ENCODE results near the gene EPG5.
"Not testable (repeated sequence)": the region's sequence is repeated elsewhere in the genome, so short reads cannot be mapped to it uniquely, and the experiment has no call there.

Gene EPG5

GRCh38 chr18:45967007-45967706, at the start of gene EPG5:
TSS of gene EPG5 (minus strand) at chr18:45967329. CDS start at chr18:45967239, 90 bp downstream.
- peak; percentile 98 for DNase-seq

DNA sequence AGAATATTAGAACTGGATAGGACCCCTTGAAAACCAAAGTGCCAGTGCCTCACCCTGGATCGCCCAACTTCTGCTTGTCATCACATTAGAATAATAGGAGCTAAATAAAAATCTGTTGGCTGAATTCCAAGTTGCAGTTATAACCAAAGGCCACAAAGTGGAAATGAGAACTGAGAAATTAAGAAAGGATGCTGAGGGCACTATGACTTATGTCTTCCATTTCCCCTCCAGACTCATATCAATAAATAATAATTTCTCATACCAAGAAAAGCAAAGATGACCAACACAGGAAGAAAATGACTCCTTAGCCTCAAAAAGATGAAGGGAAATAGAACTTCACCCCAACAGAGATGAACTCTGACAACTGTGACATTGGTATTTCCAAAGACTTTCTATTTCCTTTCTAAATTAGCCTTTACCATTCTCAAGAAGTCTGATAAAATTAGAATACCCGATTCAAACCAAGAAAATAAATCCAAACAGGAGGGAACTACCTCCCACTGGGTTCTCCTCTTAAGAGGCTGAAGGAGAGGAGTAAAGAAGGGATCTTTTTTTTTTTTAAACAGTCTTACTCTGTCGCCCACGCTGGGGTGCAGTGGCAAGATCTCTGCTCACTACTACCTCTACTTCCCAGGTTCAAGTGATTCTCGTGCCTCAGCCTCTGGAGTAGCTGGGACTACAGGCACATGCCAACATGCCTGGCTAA, 46.5 kb upstream of the EPG5 start:
- DNase-seq = no peak

GRCh38 chr18:46010676-46011075, 43.5 kb upstream of the EPG5 start:
- no peak for DNase-seq

- no peak for DNase-seq
These were observed 42.9 kb upstream of the EPG5 start for GRCh38 chr18:46010050-46010449.

GRCh38 chr18:46009125-46009840, 42.2 kb upstream of the EPG5 start:
- no peak for DNase-seq

DNA sequence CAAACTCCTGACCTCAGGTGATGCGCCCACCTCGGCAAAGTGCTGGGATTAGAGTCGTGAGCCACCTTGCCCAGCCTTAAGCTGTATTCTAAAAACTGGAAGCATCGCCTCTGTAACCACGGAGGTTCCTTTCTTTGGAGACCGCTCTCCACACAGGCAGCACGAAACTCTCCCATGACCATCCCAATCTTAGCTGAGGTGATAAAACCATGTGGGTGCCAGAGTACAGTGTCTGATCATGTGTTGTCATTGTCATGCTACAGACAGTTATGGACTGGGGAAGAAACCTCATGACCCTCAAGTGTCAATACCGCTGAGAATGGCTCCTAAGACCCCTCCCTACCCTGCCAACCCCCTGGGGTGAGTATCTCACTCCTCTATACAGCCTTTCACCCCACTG, 41.4 kb upstream of the EPG5 start:
- DNase-seq = no peak

DNA sequence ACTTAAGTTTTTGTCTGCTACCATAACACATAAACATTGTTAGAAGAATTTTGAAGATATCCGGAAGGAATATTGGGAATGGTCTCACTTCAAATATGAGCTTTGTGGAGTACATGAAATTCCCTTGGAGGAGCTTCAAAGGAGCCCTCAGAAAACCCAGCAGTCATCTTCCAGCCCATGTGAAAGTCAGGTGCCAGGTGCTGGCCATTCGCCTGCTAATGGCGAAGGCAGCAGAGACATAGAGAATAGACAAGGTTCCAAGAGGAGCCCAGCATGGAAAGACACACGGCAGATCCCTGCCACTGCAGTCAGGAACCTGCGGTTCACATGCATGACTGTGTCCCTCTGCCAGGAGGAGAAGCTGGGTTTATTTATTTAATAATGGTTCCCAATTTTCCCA, 40.0 kb upstream of the EPG5 start:
- DNase-seq = no peak

GRCh38 chr18:46002934-46003333, 35.8 kb upstream of the EPG5 start:
- DNase-seq = no peak

DNA sequence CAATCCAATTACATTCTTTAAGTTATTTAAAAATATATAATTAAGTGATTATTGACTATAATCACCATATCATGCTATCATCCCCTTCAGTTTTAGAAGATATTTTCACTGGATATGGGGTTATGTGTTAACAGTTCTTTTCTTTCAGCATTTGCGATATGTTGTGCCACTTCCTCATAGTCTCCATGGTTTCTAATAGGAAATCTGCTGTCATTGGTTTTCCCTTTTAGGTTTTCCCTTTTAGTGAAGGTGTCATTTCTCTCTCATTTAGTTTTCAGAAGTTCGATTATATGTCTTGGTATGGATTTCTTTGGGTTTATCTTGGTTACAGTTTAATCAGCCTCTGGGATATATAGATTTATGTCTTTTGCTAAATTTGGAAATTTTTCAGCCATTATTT, 34.8 kb upstream of the EPG5 start:
- DNase-seq = no peak

DNA sequence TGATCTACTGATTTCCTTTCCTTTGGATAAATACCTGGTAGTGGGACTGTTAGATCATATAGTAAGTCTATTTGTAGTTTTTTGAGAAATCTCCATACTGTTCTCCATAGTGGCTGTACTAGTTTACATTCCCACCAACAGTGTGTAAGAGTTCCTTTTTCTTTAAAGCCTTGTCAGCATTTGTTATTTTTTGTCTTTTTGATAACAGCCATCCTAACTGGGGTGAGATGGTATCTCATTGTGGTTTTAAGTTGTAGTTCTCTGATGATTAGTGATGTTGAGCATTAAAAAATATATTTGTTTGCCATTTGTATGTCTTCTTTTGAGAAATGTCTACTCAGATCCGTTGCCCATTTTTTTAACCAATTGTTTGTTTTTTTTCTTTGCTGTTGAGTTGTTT, 33.9 kb upstream of the EPG5 start:
- DNase-seq = no peak

DNA sequence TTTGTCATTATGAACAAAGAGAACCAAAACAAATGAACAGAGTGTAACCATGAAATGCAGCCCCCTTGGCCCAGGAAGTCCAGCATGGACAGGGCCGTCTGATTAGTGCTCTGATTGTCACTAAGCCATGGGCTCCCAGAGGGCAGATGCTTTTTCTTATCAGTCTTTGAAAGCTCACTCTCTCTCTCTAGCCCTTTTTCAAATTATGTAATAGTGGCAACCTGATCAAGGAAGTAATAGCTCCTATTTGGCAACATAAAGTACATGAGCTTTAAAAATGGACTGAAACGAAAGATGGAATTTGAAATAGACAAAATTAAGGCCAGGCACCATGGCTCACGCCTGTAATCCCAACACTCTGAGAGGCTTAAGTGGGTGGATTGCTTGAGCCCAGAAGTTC, 32.4 kb upstream of the EPG5 start:
- no peak for DNase-seq

GRCh38 chr18:45998244-45998643, 31.1 kb upstream of the EPG5 start:
- DNase-seq = no peak

GRCh38 chr18:45997700-45998151, 30.6 kb upstream of the EPG5 start:
- DNase-seq = no peak

DNA sequence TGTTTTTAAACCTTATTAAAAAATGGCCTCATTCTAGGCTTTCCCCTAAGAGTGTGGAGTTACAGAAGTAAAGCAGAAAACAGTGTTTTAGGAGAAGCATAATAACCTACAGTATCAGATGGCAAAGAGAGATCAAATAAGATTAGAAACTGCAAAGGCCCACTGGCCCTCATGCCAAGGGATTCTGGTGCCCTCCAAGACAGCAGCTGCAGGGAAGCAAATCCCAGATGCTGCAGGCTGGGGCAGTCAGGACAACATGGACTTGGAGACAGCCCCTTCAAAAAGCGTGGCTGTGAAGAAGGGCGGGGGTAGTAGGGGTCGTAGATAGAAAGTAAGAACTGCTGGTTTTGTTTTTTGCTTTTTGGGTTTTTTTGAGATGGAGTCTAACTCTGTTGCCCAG, 28.3 kb upstream of the EPG5 start:
- DNase-seq = no peak

DNA sequence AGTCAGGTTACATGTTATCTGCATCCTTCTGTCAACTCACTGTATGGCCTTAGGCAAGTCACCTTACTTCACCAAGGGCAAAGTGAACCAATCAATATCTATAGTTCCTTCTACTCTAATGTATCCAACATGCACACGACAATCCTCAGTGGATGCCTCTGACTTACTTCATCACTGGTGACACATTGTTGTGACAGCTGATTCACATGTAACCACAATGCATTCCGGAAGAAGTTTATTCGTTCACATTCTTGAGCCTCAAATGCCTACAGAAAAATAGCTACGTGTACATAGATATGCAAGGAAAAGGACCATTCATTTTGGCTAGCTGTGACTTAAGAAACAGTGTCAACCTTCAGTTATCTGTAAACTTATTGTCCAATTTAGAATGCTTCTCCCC, 26.3 kb upstream of the EPG5 start:
- DNase-seq = peak; percentile 14

DNA sequence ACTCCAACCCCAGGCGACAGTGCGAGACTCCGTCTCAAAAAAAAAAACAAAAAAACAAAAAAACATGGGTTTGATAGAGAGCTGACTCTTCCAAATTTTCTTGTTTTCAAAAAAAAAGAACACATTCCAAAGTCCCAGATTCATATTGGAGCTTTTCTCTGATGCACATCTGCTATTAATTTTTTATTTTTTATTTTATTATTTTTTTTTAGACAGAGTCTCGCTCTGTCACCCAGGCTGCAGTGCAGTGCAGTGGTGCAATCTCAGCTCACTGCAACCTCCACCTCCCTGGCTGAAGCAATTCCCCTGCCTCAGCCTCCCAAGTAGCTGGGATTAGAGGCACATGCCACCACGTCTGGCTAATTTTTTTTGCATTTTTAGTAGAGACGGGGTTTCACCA, 25.4 kb upstream of the EPG5 start:
- not testable (repeated sequence) for DNase-seq

- DNase-seq = no peak
These were observed 24.7 kb upstream of the EPG5 start for GRCh38 chr18:45991788-45992187.

DNA sequence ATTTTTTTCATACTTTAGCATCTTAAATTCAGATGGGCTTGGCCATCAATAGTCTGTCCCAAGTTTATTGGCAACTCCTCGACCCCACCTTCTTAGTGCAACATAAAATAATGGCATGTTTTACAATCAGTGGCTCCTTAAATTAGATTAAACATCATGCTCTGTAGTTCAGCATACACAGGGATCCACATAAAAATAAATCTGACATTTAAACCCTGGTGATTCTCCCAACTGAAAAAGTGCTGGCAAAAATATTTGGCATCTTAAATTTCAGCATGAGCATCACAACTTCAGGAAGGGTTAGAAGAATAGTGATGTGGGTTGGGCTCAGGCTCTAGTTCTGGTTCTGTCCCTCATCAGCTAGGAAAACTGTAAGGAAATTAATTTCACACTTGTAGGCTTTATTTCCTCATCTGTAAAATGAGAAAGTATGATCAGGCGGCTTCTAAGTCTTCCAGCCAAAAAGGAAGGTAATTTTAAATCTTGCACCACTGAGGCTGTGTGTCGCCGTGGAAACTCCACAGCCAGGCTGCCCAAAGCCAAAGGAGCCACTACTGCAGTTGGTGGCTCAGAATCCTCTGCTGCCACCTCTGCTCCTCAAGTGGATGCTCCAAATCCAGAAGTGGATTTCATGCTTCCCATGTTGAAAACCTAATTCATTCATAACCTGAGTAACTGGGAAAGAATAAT, 17.6 kb upstream of the EPG5 start:
- DNase-seq = no peak

DNA sequence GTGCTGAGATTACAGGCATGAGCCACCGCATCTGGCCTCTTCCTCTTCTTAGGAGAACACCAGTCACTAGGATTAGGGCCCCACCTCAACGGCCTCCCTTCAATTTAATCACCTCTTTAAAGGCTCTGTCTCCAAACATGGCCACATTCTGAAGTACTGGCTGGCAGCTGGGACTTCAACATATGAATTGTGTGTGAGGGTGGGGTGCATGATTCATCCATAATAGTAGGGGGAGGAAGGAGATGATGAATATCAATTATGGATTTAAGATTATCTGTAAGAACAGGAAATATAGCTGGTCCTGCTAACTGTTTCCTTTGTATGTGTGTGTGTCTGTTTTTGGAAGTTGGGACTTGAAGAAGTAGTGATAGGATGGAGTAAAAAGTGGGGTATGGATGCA, 14.7 kb upstream of the EPG5 start:
- no peak for DNase-seq

DNA sequence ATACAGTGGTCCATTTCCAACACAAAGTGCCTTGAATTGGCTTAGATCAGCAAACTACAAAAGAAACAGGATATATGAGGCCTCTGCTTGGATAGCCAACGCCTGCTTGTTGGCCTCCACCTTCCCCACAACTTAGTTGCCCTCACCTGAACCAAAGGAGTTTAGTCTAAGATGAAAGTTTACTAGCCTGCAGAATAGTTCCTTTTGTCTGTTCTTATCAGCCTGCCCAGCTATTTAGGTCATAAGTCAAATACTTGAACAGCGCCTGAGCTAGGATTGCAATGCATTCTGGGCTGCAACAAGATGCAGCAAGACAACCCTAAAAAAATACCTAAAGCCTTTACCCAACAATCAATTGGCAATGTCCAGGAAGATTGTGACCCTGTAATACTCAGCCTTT, 13.1 kb upstream of the EPG5 start:
- DNase-seq = no peak

DNA sequence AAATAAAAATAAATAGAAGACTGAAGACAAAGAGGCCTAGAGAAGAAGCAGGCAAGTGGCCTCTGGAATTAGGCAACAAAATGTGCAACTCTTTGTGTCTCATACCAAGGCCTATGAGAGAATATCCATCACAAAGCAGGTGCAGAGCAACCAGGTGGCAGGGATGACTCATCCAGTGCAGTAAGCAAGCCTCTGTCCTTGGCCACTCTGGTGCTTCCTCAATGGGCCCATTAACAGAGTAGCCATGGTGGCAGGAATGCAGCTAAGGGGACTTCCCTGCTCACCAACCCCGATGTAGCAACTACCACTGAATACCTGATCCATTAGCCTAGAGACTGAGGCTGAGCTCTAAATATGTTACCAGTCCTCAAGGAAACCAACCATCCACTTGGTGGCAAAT, 11.0 kb upstream of the EPG5 start:
- no peak for DNase-seq

DNA sequence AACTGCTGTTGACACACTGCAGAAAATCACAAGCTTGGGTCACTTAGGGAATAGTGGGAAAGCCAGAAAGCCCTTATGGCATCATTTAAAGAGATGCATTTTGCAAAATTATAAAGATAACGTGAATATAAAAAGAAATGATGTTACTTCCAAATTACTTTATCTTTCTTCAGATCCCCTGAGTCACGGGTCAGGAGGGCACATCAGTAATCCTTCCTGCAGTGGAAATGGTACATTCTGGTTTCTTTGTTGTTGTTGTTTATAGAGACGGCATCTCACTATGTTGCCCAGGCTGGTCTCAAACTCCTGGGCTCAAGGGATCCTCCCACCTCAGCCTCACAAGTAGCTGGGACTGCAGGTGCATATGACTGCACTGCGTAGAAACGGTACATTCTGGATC, 9.8 kb upstream of the EPG5 start:
- no peak for DNase-seq

DNA sequence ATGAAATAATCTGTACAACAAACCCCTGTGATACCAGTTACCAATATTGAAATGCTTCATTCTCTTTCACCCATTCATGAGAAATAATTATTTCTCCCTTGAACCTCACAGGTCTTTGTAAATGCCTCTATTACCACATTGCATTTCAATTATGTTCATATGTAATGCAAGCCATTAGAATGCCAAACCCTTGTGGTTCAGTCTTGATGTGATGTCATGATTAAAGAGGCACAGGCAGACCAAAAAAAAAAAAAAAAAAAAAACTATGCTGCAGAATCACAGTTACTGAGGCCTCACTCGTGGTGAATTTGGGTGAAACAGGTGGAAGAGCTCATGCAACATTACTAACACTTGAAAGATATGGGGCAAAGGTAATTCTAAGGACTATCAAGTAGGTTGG, 9.4 kb upstream of the EPG5 start:
- no peak for DNase-seq

Data from eye (tissue), 1 donor.